Measurements from ENCODE around the gene FRS3.

- TF ChIP-seq CTCF (IDR thresholded peaks at IDR 0.05; ENCODE audit: control extremely low read depth in 1 of 3, insufficient read depth in 1 of 3, low read depth in 1 of 3, low read length in 3 of 3) = no peak
- TF ChIP-seq ZNF274 (IDR thresholded peaks at IDR 0.05; ENCODE audit: borderline replicate concordance, extremely low read depth, low read length) = no peak
- no peak for TF ChIP-seq POLR2A (IDR thresholded peaks at IDR 0.05; ENCODE audit: control extremely low read depth in 1 of 2, low read depth in 2 of 2, low read length in 2 of 2)
- no peak for TF ChIP-seq MAX (IDR thresholded peaks at IDR 0.05)
- no peak for TF ChIP-seq SP4 (IDR thresholded peaks at IDR 0.05; ENCODE audit: low read length)
- no peak for TF ChIP-seq FOSL1 (IDR thresholded peaks at IDR 0.05; ENCODE audit: insufficient read depth, low read depth, low read length)
- no peak for TF ChIP-seq MAFK (IDR thresholded peaks at IDR 0.05; ENCODE audit: low read depth, low read length)
- no peak for TF ChIP-seq SRF (IDR thresholded peaks at IDR 0.05; ENCODE audit: low read depth, low read length)
- no peak for TF ChIP-seq RFX5 (IDR thresholded peaks at IDR 0.05; ENCODE audit: borderline replicate concordance, low read depth, low read length)
- no peak for TF ChIP-seq CHD7 (IDR thresholded peaks at IDR 0.05; ENCODE audit: insufficient replicate concordance, low read length)
- no peak for TF ChIP-seq NRF1 (IDR thresholded peaks at IDR 0.05; ENCODE audit: low read depth, low read length)
- no peak for TF ChIP-seq POLR2AphosphoS5 (IDR thresholded peaks at IDR 0.05; ENCODE audit: low read depth, low read length)
- TF ChIP-seq KDM5A (IDR thresholded peaks at IDR 0.05; ENCODE audit: low read length) = no peak
- TF ChIP-seq ATF3 (IDR thresholded peaks at IDR 0.05; ENCODE audit: insufficient read depth, low read depth, low read length) = no peak
Observed at GRCh38 chr6:41750374-41750773, 29.3 kb downstream of the FRS3 start.
